ENCODE measurements around the gene TMEM86A.

TMEM86A gene

GRCh38 chr11:18727479-18728236 is 29.1 kb downstream of the TMEM86A start:
- no peak for DNase-seq

GRCh38 chr11:18728658-18729057 is 30.1 kb downstream of the TMEM86A start:
- no peak for DNase-seq

- no peak for DNase-seq
Observed at GRCh38 chr11:18729426-18729825, 30.8 kb downstream of the TMEM86A start.

GRCh38 chr11:18730020-18730419 is 31.4 kb downstream of the TMEM86A start:
- DNase-seq, result no peak

GRCh38 chr11:18731441-18731840 is 32.9 kb downstream of the TMEM86A start:
- DNase-seq, result no peak

- peak; percentile 7 for DNase-seq
Observed at GRCh38 chr11:18731949-18732821, 33.6 kb downstream of the TMEM86A start.

GRCh38 chr11:18733202-18733601 is 34.6 kb downstream of the TMEM86A start:
- DNase-seq, result no peak

- DNase-seq, result no peak
Observed at GRCh38 chr11:18736590-18737148, 38.1 kb downstream of the TMEM86A start.

- DNase-seq, result no peak
Observed at GRCh38 chr11:18737642-18738041, 39.1 kb downstream of the TMEM86A start.

- DNase-seq, result no peak
Observed at GRCh38 chr11:18739685-18740084, 41.1 kb downstream of the TMEM86A start.

- no peak for DNase-seq
Observed at GRCh38 chr11:18741783-18742182, 43.2 kb downstream of the TMEM86A start.

GRCh38 chr11:18743365-18743764 is 44.8 kb downstream of the TMEM86A start:
- DNase-seq, result no peak

GRCh38 chr11:18743900-18744514 is 45.4 kb downstream of the TMEM86A start:
- no peak for DNase-seq

- DNase-seq, result no peak
Observed at GRCh38 chr11:18745251-18745650, 46.7 kb downstream of the TMEM86A start.

- no peak for DNase-seq
Observed at GRCh38 chr11:18748766-18749365, 50.3 kb downstream of the TMEM86A start.

GRCh38 chr11:18749681-18750319 is 51.2 kb downstream of the TMEM86A start:
- DNase-seq, result no peak

GRCh38 chr11:18750944-18751343 is 52.4 kb downstream of the TMEM86A start:
- no peak for DNase-seq

GRCh38 chr11:18752502-18752901 is 53.9 kb downstream of the TMEM86A start:
- DNase-seq, result peak; percentile 15

- DNase-seq, result no peak
Observed at GRCh38 chr11:18754308-18754707, 55.7 kb downstream of the TMEM86A start.
